ENCODE results near the gene NYAP1.
"Not testable (repeated sequence)": the region's sequence is repeated elsewhere in the genome, so short reads cannot be mapped to it uniquely, and the experiment has no call there.

Gene NYAP1

DNA sequence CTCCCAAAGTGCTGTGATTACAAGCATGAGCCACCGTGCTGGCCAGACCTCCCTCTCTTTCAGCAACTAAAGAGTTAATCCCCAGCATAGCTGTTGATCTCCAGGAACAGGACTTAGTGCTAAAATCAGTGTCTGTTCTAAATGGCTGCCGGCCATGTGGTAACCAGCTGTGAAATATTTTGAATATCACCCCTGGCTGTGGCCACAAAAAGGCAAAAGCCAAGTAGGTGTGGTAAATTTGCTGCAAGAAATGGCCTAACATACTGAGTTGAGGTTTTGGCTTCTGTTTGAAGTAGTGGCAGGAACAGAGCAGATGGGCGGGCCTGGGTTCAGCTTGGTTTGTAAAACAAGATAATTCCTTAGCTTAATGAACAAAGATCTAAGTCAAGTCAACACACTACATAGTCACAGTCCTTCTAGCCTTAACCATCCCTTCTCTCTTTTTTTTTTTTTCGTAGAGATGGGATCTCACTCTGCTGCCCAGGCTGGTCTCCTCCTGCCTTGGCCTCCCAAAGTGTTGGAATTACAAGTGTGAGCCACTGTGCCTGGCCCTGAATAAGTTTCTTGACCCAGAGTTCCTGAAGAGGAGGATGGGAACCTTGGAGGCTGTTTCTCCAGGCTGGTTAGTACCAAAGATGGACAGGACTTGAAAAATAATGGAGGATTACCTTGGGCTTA is 32.5 kb downstream of the NYAP1 start:
- DNase-seq = no peak

DNA sequence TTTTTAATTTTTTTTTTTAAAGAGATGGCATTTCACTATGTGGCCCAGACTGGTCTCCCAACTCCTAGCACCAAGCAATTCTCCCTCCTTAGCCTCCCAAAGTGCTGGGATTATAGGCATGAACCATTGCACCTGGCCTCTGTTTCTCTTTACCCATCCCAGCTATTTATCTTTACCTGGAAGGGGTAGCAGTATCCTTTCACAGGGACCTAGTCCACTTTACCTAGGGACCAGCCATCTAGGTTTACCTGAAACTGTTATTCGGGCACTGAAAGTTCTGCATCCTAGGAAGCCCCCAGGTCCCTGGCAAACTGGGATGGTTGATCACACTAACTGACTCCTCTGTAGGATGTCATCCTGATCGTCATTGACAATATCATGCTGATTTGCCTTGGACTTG is 33.6 kb downstream of the NYAP1 start:
- no peak for DNase-seq

DNA sequence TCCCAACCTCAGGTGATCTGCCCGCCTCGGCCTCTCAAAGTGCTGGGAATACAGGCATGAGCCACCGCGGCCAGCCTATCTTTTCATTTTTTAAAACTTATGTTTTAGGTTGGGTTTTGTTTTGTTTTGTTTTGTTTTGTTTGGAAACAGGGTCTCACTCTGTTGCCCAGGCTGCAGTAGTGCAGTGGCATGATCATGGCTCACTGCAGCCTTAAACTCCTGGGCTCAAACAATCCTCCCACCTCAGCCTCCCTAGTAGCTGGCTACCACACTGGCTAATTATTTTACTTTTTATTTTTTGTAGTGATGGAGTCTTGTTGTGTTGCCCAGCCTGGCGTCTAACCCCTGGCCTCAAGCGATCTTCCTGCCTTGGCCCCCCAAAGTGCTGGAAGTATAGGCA is 35.9 kb downstream of the NYAP1 start:
- no peak for DNase-seq

DNA sequence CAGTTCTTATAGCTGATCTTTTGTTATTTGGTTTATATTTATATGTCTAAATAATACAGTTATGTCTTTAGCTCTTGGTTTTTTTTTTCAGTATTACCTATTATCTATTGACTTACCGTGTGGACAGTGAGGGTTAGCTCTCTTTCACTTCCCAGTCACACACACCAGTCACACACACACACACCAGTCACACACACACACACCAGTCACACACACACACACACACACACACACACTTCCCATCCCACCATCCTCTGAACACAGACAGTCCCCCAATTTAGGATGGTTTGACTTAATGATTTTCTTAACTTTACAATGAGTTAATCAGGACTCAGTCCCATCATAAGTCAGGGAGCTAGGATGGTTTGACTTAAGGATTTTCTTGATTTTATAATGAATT is 36.4 kb downstream of the NYAP1 start:
- no peak for DNase-seq

DNA sequence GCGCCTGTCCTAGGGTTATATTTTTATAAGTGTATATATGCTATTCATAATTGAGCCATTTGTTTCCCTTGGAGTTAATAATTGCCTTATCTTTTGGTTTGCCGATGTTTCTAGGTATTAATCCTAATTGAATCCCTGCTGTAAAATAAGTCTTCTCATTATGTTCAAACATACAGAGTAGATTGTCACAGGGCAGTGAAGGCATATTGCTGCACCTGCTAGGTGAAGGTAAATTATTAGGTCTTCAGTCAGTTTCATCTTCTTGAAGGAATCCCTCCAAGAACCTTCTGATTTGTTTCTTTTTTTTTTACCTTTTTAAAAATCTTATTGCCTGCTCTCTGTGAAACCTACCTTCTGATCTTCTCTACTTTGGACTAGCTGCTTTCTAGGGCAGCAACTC is 37.3 kb downstream of the NYAP1 start:
- no peak for DNase-seq

DNA sequence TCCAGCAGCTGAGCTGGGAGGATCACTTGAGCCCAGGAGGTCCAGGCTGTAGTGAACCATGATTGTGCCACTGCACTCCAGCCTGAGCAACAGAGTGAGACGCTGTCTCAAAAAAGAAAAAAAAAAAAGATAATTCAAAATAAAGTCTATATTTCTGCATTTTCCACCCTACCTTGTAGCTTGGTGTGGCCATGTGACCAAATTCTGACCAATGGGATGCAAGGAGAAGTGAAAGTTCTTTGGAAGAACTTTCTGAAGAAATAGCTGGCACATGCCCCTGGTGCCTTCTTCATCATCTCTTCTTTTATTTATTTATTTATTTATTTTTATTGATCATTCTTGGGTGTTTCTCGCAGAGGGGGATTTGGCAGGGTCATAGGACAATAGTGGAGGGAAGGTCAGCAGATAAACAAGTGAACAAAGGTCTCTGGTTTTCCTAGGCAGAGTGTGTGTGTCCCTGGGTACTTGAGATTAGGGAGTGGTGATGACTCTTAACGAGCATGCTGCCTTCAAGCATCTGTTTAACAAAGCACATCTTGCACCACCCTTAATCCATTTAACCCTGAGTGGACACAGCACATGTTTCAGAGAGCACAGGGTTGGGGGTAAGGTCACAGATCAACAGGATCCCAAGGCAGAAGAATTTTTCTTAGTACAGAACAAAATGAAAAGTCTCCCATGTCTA is 38.3 kb downstream of the NYAP1 start:
- not testable (repeated sequence) for DNase-seq

DNA sequence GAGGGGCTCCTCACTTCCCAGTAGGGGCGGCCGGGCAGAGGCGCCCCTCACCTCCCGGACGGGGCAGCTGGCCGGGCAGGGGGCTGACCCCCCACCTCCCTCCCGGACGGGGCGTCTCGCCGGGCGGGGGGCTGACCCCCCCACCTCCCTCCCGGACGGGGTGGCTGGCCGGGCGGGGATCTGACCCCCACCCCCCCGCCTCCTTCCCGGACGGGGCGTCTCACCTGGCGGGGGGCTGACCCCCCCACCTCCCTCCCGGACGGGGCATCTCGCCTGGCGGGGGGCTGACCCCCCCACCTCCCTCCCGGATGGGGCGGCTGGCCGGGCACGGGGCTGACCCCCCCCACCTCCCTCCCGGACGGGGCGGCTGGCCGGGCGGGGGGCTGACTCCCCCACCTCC is 39.5 kb downstream of the NYAP1 start:
- not testable (repeated sequence) for DNase-seq

DNA sequence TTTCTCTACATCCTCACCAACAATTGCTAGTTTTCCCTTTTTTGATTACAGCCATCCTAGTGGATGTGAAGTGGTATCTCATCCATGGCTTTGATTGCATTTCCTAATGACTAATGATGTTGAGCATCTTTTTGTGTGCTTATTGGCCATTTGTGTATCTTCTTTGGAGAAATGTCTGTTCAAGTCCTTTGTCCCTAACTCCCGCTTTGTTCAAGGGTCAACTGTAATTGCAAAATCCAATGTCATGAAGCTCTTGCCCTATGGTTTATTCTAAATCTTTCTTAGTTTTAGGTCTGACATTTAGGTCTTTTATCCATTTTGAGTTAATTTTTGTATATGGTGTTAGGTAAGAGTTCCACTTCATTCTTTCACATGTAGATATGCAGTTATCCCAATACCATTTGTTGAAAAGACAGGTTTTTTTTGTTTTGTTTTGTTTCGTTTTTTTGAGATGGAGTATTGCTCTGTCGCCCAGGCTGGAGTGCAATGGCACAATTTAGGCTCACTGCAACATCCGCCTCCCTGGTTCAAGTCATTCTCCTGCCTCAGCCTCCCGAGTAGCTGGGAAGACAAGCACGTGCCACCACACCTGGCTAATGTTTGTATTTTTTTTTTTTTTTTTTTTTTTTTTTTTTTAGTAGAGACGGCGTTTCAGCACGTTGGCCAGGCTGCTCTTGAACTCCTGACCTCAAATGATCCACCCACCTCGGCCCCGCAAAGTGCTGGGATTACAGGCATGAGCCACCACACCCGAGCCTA is 44.6 kb downstream of the NYAP1 start:
- not testable (repeated sequence) for DNase-seq

DNA sequence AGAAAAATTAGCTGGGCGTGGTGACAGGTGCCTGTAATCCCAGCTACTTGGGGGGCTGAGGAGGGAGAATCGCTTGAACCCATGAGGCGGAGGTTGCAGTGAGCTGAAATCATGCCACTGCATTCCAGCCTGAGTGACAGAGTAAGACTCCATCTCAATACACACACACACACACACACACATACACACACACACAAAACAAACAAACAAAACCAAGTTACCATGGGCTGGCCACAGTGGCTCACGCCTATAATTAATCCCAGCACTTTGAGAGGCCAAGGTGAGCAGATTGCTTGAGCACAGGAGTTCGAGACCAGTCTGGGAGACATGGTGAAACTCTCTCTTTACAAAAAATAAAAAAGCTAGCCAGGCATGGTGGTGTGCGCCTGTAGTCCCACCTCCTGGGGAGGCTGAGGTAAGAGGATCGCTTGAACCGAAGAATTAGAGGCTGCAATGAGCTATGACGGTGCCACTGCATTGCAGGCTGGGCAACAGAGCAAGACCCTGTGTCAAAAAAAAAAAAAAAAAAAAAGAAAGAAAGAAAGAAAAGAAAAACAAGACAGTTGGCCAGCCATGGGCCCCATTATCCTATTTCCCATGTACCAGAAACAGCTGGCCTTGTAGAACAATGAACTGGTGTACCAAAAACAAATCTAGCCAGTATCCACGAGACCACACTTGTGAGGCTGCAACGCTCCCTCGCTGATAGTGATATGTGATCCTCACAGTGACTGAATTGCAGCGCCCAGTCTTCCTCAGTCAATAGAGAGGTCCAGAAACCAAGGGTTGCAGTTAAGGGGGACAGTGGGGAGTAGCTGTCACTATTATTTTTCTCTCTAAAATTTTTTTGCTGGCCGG is 48.7 kb downstream of the NYAP1 start:
- no peak for DNase-seq

DNA sequence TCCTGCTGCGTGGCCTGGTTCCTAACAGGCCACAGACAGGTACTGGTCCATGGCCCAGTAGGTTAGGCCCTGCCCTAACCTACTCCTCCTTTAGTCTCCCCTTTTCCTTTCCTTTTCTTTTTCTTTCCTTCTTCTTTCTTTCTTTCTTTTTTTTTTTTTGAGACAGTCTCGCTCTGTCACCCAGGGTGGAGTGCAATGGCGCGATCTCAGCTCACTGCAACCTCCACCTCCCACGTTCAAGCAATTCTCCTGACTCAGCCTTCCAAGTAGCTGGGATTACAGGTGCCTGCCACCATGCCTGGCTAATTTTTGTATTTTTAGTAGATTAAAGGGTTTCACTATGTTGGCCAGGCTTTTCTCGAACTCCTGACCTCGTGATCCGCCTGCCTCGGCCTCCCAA is 52.3 kb downstream of the NYAP1 start:
- DNase-seq = not testable (repeated sequence)

DNA sequence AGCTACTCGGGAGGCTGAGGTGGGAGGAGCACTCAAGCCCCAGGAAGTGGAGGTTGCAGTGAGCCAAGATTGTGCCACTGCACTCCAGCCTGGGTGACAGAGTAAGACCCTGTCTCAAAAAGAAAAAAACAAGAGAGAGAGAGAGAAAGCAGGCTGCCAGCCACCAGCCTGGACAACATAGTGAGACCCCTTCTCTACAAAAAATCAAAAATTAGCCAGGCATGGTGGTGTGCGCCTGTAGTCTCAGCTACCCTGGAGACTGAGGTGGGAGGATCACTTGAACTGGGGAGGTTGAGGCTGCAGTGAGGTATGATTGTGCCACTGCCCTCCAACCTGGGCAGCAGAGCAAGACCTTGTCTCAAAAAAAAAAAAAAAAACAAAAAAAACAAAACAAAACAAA is 53.0 kb downstream of the NYAP1 start:
- not testable (repeated sequence) for DNase-seq

DNA sequence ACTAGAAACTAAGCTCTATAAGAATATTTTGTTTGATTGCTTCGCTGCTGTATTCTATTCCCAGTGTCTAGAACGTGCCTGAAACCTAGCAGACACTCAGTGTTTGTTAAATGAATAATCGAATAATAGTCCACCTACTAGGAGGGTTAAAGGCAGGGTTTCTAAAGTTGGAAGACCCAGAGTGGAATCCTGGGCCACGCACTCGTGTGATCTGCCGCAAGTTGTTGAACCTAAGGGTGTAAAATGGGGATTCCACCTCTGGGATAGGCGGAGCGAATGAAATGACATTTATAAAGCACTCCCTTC is 54.6 kb downstream of the NYAP1 start:
- DNase-seq = no peak

DNA sequence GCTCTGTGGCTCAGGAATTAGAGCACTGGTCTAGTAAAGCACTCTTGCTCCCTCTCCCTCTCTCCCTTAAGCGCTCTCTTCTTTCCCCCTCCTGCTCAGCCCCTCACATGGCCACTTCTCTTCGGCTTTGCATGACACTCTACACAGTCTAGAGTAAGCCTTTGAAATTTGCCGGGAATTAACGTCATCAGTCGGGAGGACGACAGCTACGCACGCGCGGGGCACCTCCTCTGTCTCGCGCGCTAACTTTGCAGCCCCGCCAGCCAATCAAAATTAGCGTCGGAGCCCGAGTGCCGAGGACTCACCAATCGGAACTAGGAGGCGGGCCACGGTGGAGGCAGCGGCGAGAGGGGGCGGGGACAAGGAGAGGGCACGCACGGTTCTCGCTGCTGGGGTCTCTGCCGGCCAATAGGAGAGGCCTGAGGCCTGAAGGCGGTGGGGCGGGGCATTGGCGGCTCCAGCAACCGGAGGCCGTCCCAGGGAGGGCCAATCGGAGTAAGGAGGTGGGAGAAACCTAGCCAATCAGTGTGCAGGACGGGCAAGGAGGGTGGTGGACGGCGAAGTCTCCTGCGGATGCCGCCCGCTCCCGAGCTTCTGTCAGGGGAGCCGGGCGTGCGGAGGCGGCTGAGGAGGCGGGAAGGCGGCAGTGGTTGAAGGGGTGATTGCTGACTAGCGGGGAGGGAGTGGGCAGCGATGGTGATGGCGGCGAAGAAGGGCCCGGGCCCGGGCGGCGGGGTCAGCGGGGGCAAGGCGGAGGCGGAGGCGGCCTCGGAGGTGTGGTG is 55.1 kb downstream of the NYAP1 start, which contains the start of gene AGFG2:
AGFG2 (plus strand) TSS at position 550 of the 782 bp plus-strand sequence; CDS start at position 694, 144 bp downstream.
- DNase-seq = peak; percentile 95 to 100

DNA sequence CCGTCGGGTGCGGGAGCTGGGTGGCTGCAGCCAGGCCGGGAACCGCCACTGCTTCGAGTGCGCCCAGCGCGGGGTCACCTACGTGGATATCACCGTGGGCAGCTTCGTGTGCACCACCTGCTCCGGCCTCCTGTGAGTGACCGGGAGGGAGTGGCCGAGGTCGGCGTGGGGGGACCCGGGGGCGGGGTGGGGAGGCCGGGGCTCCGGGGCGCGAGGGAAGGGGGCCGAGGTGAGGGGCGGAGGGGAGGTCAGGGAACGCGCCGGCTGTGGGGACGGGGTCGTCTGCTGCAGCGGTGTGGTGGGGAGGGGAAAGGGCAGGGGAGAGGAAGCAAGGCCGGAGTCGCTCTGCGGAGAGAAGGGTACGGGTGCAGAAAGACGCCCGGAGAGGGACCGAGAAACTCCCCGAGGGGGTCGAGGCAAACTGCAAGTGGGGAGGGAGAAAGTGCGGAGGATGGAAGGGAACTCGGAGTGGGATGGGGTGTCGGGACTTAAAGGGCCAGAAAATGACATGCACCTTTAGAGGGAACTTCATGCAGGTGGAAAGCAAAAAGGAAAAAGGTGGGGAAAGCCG is 55.8 kb downstream of the NYAP1 start:
- DNase-seq = no peak

DNA sequence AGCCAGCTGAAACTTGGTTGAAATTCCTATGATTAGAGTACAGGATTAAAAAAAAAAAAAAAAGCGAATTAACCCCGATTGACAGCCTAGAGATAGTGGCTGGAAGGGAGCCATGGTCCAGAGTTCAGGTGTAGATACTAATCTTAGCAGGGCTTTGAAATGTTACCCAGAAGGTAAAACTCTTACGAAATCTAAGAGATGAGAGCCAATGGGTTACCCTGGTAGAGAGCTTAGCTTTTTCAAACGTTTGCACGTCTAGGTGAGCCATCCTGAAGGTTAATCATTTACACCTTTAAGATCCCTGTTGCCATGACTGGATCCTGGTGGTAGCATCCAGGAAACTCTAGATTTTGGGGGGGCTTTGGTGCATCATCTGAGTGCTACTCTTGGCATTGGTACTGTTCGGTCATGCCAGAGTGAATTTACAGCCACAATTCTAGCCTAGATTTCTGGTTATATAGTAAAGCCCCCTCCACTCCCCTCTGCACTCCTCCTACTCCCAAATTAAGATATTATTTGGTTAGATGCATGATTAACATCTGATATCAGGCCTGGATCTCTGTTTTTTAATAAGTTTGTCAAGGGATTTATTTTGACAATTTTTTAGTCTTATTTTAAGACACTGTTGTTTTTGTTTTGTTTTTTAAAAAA is 56.5 kb downstream of the NYAP1 start:
- DNase-seq = no peak

DNA sequence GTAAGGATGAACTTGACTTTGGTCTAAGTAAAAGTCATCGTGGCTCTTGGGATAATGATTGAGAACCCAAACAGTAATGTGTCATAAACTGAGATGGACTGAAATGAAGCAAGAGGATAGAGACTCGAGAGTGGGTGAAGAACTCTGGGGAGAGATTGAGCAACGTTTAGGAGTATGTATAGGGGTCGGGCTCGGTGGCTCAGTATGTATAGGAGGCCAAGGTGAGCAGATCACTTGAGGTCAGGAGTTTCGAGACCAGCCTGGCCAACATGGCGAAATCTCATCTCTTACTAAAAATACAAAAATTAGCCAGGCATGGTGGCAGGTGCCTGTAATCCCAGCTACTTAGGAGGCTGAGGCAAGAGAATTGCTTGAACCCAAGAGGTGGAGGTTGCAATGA is 57.6 kb downstream of the NYAP1 start:
- DNase-seq = not testable (repeated sequence)

DNA sequence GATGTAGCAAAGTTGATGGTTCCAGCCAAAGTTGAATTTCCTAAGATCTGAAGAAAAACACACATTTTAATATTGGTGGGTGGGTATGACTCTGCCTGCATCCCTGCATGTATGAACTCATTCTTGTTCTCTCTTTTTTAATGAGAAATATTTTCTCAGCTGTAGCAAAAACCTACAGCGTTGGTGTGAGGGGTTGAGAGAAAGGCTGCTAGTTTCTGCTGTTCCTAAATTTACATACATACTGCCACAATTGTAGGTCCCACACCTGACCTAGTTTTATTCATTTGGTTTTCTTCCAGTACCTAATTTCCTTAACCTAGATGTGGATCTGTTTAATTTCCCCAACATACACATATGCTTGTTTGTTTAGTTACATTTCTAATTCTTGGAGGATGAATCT is 59.9 kb downstream of the NYAP1 start:
- no peak for DNase-seq

DNA sequence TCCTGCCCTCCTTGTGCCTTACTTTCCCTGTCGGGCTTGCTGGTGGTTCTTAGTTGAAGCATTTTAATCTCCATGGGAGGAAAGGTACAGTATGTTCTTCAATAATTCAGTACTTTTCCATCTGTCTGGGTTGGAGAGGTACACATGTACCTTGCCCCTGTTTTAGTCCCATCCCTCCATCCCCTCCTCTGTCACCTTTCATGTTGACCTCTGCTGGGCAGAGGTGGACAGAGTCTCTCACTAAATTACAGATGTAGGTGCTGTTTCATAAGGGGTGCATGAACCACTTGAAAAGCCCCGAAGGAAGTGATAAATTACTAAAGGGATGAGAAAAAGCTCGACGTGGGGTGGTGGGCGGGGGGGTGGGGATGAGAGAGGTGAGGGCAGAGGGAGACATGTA is 60.7 kb downstream of the NYAP1 start:
- DNase-seq = no peak
